HepG2 (cell line): ENCODE data around the gene ZNF512B. TPM values are rescaled to one million over a fixed set of nuclear protein-coding genes. Genes with fewer than 3 reads are reported as not detected.

ENCODE experiments used
- KDM4B ChIP-seq: sonication (generic); formaldehyde crosslinking; IDR thresholded peaks from 2 replicates; pipeline ENCODE4 v1.4.0; 2020; ENCODE audit warnings: missing genetic modification reagents
- MAFG ChIP-seq: sonication (generic); formaldehyde crosslinking; IDR thresholded peaks from 2 replicates; pipeline ENCODE4 v1.5.1; 2020; ENCODE audit warnings: mild to moderate bottlenecking, missing genetic modification reagents
- ZBTB7B ChIP-seq: sonication (generic); formaldehyde crosslinking; IDR thresholded peaks from 2 replicates; pipeline ENCODE4 v1.4.0; 2020; ENCODE audit warnings: missing genetic modification reagents
- ZNF570 ChIP-seq: sonication (generic); formaldehyde crosslinking; IDR thresholded peaks from 2 replicates; pipeline ENCODE4 v1.4.0; 2020; ENCODE audit warnings: mild to moderate bottlenecking, missing genetic modification reagents, borderline replicate concordance
- ZNF670 ChIP-seq: sonication (generic); formaldehyde crosslinking; IDR thresholded peaks from 2 replicates; pipeline ENCODE4 v1.8.0; 2022; ENCODE audit warnings: mild to moderate bottlenecking, missing genetic modification reagents, borderline replicate concordance
- ZNF724P ChIP-seq: sonication (generic); formaldehyde crosslinking; IDR thresholded peaks from 2 replicates; pipeline ENCODE4 v1.8.0; 2022; ENCODE audit warnings: missing genetic modification reagents, borderline replicate concordance
- polyA plus RNA-seq, 8 experiments: library from polyadenylated mRNA; depleted of rRNA in 3 of 8; stranded (reverse) in 7 of 8; unstranded in 1 of 8; fragments of >200 nt; fragmentation: Illumina TruSeq in 4 of 8; extraction: Trizol in 4 of 8; gene quantifications; 2 replicates each; pipeline versions ENCODE4 v1.2.1 to v1.2.3, GENCODE V29; 2011 to 2016; ENCODE audit warnings: low read depth in 4 of 8, missing spikeins in 1 of 8, mixed read lengths in 1 of 8; ENCODE audit not compliant: insufficient read depth in 1 of 8
- total RNA-seq, 5 experiments: library from RNA; depleted of rRNA; stranded (reverse); fragments of >200 nt; fragmentation: Illumina TruSeq; extraction: Trizol; gene quantifications; 2 replicates each; pipeline ENCODE4 v1.2.3, GENCODE V29; 2016; ENCODE audit warnings: low read depth in 1 of 5
- TF ChIP-seq, protein P1 (sequence below), 2 experiments: sonication (generic) in 1 of 2; formaldehyde crosslinking in 1 of 2; IDR thresholded peaks; 2 replicates each; pipeline versions ENCODE4 v1.6.1 to v1.9.0; 2014 to 2022; ENCODE audit warnings: antibody characterized with exemption in 1 of 2, borderline replicate concordance in 1 of 2, inconsistent platforms in 1 of 2, low read depth in 1 of 2, missing genetic modification reagents in 1 of 2
- TF ChIP-seq, protein P2 (sequence below): IDR thresholded peaks from 2 replicates; pipeline ENCODE4 v1.6.1; 2016; ENCODE audit warnings: low read depth, missing genetic modification reagents, missing compliant biosample characterization
- TF ChIP-seq, protein P3 (sequence below): sonication (generic); formaldehyde crosslinking; conservative IDR thresholded peaks from 2 replicates; pipeline ENCODE4 v1.4.0; 2020; ENCODE audit warnings: mild to moderate bottlenecking, missing genetic modification reagents, moderate library complexity

Gene ZNF512B
- total and polyA plus RNA-seq, 2 of the 13 experiments (the other 11 are each of a cell fraction or from before 2014, with no cell fraction given), result 11.5 to 30.6 TPM

DNA sequence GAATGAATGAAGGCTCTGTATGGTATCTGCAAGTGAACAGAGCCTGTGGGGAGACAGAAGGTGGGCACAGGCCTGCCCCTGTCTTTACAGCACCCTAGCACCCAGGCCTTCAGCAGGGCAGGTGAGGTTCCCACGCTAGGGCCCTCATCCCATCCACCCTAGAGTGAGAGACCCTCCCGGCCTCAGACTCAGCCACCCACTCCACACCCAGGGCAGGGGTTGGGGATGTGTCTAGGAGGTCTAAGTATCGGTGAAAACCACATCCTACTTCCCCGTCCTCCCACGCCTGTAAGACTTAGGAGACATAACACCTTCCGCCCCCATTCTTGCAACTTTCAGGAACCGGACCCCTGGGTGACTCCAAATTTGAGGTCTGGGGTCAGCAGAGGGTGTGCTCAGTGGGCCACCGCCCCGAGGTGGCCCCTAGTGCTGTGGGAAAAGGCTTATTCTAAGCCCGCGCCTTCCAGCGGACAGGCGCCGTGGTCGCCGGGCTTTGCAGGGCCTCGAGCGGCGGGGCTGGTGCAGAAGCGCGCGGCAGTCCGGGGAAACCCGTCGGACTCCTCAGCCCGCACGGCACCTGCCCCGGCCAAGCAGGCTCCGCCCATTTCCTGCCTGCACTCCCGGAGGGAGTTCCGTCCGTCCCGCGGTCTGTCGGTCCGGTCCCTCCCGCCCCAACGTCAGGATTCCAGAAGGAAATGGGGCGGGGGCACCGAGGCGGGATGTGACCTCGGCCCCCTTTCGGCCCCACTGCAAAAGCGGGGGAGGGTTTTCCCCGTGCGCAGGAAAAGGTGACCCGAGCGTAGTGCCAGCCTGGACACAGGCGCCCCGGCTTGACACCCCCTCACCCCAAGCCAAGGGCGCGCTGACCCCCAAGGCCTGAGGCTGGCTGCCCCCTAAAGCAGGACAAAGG lies 8.8 kb upstream of the ZNF512B start (continued):
- TF ChIP-seq, protein P1, sequence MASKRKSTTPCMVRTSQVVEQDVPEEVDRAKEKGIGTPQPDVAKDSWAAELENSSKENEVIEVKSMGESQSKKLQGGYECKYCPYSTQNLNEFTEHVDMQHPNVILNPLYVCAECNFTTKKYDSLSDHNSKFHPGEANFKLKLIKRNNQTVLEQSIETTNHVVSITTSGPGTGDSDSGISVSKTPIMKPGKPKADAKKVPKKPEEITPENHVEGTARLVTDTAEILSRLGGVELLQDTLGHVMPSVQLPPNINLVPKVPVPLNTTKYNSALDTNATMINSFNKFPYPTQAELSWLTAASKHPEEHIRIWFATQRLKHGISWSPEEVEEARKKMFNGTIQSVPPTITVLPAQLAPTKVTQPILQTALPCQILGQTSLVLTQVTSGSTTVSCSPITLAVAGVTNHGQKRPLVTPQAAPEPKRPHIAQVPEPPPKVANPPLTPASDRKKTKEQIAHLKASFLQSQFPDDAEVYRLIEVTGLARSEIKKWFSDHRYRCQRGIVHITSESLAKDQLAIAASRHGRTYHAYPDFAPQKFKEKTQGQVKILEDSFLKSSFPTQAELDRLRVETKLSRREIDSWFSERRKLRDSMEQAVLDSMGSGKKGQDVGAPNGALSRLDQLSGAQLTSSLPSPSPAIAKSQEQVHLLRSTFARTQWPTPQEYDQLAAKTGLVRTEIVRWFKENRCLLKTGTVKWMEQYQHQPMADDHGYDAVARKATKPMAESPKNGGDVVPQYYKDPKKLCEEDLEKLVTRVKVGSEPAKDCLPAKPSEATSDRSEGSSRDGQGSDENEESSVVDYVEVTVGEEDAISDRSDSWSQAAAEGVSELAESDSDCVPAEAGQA (IDR thresholded peaks at IDR 0.05; ENCODE audit: low read depth), result peak; percentile 63
- TF ChIP-seq, protein P1 (CRISPR knock-in tag; IDR thresholded peaks at IDR 0.05; ENCODE audit: borderline replicate concordance), result 0 out of 2 replicates have a peak, but pooled peaks have one; percentile 22
- TF ChIP-seq ZNF724P (CRISPR knock-in tag), result peak; percentile 93
- peak; percentile 96 for TF ChIP-seq ZBTB7B
- TF ChIP-seq MAFG, result no peak
- TF ChIP-seq, protein P2, sequence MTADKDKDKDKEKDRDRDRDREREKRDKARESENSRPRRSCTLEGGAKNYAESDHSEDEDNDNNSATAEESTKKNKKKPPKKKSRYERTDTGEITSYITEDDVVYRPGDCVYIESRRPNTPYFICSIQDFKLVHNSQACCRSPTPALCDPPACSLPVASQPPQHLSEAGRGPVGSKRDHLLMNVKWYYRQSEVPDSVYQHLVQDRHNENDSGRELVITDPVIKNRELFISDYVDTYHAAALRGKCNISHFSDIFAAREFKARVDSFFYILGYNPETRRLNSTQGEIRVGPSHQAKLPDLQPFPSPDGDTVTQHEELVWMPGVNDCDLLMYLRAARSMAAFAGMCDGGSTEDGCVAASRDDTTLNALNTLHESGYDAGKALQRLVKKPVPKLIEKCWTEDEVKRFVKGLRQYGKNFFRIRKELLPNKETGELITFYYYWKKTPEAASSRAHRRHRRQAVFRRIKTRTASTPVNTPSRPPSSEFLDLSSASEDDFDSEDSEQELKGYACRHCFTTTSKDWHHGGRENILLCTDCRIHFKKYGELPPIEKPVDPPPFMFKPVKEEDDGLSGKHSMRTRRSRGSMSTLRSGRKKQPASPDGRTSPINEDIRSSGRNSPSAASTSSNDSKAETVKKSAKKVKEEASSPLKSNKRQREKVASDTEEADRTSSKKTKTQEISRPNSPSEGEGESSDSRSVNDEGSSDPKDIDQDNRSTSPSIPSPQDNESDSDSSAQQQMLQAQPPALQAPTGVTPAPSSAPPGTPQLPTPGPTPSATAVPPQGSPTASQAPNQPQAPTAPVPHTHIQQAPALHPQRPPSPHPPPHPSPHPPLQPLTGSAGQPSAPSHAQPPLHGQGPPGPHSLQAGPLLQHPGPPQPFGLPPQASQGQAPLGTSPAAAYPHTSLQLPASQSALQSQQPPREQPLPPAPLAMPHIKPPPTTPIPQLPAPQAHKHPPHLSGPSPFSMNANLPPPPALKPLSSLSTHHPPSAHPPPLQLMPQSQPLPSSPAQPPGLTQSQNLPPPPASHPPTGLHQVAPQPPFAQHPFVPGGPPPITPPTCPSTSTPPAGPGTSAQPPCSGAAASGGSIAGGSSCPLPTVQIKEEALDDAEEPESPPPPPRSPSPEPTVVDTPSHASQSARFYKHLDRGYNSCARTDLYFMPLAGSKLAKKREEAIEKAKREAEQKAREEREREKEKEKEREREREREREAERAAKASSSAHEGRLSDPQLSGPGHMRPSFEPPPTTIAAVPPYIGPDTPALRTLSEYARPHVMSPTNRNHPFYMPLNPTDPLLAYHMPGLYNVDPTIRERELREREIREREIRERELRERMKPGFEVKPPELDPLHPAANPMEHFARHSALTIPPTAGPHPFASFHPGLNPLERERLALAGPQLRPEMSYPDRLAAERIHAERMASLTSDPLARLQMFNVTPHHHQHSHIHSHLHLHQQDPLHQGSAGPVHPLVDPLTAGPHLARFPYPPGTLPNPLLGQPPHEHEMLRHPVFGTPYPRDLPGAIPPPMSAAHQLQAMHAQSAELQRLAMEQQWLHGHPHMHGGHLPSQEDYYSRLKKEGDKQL (CRISPR knock-in tag), result peak; percentile 45; the same call in 1 of the 2 replicates
- TF ChIP-seq KDM4B (CRISPR knock-in tag), result peak; percentile 95; the same call in 1 of the 2 replicates
- TF ChIP-seq ZNF570 (CRISPR knock-in tag), result no peak
- 0 out of 2 replicates have a peak, but pooled peaks have one; percentile 6 for TF ChIP-seq ZNF670 (CRISPR knock-in tag)
- TF ChIP-seq, protein P3, sequence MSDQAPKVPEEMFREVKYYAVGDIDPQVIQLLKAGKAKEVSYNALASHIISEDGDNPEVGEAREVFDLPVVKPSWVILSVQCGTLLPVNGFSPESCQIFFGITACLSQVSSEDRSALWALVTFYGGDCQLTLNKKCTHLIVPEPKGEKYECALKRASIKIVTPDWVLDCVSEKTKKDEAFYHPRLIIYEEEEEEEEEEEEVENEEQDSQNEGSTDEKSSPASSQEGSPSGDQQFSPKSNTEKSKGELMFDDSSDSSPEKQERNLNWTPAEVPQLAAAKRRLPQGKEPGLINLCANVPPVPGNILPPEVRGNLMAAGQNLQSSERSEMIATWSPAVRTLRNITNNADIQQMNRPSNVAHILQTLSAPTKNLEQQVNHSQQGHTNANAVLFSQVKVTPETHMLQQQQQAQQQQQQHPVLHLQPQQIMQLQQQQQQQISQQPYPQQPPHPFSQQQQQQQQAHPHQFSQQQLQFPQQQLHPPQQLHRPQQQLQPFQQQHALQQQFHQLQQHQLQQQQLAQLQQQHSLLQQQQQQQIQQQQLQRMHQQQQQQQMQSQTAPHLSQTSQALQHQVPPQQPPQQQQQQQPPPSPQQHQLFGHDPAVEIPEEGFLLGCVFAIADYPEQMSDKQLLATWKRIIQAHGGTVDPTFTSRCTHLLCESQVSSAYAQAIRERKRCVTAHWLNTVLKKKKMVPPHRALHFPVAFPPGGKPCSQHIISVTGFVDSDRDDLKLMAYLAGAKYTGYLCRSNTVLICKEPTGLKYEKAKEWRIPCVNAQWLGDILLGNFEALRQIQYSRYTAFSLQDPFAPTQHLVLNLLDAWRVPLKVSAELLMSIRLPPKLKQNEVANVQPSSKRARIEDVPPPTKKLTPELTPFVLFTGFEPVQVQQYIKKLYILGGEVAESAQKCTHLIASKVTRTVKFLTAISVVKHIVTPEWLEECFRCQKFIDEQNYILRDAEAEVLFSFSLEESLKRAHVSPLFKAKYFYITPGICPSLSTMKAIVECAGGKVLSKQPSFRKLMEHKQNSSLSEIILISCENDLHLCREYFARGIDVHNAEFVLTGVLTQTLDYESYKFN (CRISPR knock-in tag), result peak; percentile 79
